HG03439 (cell line): ENCODE results near the gene PRG2.
"Not testable (repeated sequence)": the region's sequence is repeated elsewhere in the genome, so short reads cannot be mapped to it uniquely, and the experiment has no call there.

Experiments
- ATAC-seq: cut with Tn5 transposase; IDR thresholded peaks from one replicate; pipeline ENCODE4 v1.9.1; 2021; ENCODE audit warnings: mild to moderate bottlenecking, moderate library complexity; ENCODE audit not compliant: unreplicated experiment

The PRG2 gene

GRCh38 chr11:57421066-57421465 lies 30.6 kb upstream of the PRG2 start:
- ATAC-seq: no peak

DNA sequence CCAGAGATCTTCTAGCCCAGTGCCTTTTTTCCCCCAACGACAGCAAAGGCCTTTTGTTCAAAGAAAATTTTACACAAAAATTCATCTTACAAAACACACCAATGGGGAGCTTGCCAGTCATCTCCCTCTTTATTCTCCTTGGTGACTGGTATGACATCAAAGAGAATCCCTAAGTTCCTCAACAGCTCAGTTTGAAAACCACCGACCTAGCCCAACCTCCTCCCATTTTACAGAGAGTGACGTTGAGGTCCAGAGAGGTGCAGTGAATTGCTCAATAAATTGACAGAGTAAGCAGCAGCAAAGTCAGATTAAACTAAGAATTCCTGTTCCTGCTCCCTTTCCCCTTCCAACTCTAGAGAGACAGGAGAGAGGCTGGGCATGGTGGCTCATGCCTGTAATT lies 28.7 kb upstream of the PRG2 start:
- no peak for ATAC-seq

GRCh38 chr11:57418131-57418530 lies 27.7 kb upstream of the PRG2 start:
- no peak for ATAC-seq

DNA sequence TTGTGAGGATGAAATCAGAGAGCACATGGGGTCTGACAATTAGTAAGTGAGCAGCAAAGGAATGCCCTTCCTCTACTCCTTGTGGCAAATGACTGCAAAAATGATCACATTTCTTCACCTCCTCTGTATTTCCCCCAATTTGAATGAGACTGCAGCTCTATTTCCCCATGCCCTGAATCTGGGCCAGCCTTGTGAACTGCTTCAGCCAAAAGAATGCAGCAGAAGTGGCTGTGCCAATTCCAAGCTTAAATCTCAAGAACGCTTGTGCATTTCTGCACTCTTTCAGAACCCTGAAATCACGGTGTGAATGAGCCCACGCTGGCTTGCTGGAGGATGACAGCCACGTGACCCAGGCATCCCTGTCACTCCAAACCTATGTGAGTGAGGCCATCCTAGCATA lies 26.6 kb upstream of the PRG2 start:
- ATAC-seq: no peak

DNA sequence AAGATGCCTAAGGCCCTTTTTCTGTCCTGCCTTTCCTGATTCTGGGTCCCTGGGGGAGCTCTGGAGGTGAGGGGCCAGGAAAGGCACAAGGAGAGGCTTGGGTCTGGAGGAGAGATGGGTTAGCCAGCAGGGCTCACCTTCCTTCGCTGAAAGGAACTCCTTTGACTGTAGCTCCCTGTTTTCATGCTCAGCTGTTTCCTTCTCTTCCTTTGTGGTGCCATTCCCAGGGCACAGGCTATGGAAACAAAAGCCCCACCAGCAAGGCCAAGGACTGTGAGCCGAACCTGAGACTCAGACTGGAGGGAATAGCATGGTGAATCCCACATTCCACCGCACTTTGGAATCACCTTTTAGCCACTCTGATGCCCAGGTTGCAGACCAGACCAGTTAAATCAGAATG lies 26.0 kb upstream of the PRG2 start:
- no peak for ATAC-seq

- ATAC-seq: no peak
These were observed 24.3 kb upstream of the PRG2 start for GRCh38 chr11:57414612-57415212.

- no peak for ATAC-seq
These were observed 23.2 kb upstream of the PRG2 start for GRCh38 chr11:57413681-57414080.

GRCh38 chr11:57410287-57410686 lies 19.8 kb upstream of the PRG2 start:
- ATAC-seq: no peak

DNA sequence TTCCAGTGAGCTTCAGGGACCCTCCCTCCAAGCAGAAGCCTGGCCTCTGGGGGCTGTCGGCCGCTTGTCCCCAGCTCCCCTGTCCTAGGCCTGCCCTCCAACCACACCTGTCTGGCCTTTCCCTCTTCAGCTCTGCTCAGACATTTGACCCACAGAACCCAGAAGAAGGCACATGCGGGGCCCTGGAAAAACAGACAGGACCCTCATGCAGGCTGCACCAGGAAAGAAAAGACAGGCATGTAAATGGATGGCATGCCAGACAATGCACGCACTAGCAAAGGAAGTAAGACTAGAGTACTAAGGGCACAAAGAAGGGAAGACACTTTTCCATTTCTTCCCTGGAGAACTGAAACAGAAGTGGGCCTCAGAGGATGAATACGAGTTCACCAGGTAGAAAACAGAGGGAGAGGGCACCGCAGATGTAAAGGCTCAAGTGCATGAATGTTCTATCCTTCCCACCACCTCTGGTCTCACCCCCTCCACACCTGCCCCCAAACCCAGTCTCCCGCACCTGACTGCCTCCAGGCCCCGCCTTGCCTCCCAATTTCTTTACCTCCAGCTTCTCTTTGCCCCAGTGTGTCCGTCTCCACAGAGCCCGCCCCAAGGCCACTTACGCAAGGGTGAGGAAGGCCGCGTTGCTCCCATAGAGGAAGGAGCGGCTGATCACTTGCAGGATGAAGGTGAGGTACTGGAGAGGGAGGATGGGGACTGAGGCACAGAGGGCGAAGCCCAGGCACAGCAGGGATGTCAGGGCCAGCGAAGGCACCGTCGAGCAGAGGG lies 19.1 kb upstream of the PRG2 start:
- ATAC-seq: no peak

DNA sequence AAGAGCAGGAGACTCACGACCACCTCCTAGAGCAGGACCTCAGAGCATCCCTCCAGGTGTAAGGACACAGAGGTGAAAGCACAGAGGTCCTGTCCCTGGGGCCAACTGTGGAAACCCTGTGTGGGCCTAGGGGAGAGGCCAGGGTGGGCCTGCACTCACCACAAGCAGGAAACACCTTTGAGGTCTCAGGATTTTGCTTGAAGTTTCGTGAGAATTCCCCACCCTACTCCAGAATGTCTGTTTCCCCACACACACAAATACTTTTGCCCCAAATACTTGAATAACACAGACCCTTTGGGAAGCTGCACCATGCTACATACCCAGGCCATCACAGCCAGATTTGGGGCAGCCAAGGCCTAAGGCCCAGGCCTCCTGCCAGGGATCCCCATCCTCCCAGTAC lies 18.3 kb upstream of the PRG2 start:
- ATAC-seq: no peak

- no peak for ATAC-seq
These were observed 17.6 kb upstream of the PRG2 start for GRCh38 chr11:57407941-57408475.

GRCh38 chr11:57407010-57407920 lies 16.8 kb upstream of the PRG2 start:
- no peak for ATAC-seq

DNA sequence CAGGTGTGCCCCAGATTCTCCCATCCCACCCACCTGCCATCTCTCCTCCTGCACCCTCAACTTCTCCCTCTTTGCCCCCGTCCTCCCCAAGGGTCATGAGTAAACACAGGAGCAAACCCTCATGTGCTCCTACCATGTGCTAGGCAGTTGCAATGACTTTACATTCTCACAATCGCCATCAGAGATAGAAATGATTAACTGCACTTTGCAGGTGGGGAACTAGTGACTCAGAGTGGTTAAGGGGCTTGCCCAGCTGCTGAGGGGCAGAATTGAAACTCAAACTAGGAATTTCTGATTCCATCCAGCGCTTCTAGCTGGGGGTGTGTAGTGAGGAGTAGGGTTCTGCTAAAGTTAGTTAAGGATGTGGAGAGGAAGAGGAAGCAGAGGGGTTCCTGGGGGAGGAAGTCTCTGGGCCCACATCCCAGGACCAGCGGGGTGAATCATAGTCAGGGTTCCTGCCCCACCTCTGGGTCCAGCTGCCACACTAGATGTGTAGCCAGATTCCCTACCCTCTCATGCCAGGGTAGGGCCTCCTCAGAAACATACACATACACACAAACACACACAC lies 16.0 kb upstream of the PRG2 start:
- peak; percentile 71 for ATAC-seq

DNA sequence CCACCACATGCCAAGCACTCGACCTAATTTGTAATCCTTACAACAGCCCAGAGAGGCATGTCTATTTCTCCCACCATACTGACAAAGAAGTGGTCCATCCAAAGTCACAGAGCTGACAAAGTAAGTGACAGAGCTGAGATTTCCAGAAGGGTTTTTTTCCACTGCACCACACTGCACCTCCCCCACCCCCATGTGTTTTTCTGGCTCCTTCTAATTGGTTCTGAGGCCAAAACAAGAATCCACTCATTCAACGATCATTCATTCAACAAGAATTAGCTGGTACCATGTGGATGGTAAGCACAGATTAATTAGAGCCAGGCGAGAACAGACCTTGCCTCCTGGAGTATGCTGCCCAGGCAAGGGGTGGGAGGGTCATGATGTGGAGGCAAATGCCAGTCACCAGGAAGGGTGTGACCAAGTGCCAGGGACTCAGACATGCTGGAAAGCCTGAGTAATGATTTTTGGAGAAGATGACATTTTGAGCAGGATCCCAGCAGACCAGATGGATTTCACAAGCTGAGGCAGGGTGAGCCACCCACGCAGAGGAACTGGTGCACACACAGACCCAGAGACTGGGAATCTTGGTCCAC lies 14.9 kb upstream of the PRG2 start:
- no peak for ATAC-seq

DNA sequence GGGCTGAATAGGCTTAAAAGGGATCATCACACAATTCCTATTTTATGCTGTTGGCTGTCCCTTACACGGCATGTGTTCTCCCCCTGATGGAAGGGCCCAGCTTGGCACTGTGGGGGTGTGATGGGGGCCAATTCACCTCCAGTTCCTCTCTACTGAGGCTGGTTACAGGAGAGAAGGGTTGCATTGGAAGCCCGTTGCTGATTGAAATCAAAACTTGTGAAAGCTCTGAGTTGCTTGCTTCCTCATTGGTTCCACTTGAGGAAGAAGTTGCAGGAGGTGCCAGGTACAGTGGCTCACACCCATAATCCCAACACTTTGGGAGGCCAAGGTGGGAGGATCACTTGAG lies 13.3 kb upstream of the PRG2 start:
- ATAC-seq: no peak

DNA sequence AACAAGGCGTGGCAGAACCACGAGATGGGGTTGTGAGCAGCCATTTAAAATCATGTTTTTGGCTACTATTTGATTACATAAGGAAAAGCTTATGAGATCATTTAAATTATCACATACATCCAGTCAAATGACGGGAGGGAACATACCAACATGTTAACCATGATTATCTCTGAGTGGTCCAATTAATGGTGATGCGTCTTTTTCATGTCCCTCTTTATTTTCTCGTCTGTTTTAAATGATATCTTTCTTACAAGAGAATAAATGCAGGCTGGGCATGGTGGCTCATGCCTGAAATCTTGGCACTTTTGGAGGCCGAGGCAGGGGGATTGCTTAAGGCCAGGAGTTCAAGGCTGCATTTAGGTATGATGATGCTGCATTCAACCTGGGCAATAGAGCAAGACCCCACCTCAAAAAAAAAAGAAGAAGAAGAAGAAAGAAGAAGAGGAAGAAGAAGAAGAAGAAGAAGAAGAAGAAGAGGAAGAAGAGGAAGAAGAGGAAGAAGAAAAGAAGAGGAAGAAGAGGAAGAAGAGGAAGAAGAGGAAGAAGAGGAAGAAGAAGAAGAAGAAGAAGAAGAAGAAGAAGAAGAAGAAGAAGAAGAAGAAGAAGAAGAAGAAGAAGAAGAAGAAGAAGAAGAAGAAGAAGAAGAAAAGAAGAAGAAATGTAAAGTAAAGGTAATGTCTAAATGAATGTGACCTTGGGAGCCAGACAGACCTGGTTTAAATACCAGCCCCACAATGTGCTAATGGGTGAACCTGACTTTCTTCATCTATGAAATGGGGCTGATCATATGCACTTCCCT lies 12.8 kb upstream of the PRG2 start:
- ATAC-seq: not testable (repeated sequence)

GRCh38 chr11:57402188-57403002 lies 11.9 kb upstream of the PRG2 start:
- ATAC-seq: no peak

DNA sequence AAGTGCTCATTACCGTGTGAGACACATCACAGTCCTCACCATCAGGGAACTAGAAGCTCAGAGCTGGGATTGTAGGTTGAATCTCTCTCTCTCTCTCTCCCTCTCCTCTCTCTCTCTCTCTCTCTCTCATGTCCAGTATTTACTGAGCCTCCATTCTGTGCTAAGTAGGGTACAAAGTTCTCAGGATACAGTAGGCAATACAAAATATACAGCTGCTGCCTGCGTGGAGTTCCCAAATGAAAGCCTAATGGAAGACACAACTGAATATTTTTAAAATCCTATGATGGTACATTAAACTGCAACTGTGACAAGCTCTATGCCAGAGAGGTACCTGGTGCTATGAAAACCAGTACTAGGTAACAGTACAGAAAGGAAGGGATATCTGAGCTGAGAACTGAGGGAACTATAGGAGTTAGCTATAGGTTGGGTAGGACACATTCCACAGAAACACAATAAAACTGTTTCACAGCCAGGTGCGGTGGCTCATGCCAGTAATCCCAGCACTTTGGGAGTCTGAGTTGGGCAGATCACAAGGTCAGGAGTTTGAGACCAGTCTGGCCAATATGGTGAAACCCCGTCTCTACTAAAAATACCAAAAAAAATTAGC lies 9.6 kb upstream of the PRG2 start:
- no peak for ATAC-seq

DNA sequence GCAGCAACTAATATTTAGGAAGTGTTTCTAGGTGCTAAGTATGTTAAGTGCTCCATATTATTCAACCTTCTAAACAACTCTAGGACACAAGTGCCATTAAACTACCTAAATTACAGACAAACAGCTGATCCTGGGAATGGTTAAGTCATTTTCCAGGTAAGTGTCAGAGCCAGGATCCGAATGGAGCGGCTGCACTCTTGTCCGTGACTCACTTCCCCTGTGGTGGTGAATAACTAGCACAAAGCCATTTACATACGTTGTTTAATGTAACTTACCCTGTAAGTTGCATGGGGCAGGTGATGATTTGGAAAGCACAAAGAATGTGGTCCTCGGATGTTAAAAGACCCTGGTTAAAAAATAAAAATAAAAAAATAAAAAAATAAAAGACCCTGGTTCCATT lies 8.8 kb upstream of the PRG2 start:
- no peak for ATAC-seq
